MM.1S (cell line): ENCODE measurements around the gene POPDC3.
A peak's percentile ranks its signal among the peaks of the same experiment; 100 is the strongest.

ENCODE experiments used
- DNase-seq: peaks from one replicate; pipeline ENCODE4 v3.0.0-alpha.2; 2015
- H2AFZ ChIP-seq: fragments of 300-600 bp; sonication (generic); 2 replicates; pipeline ENCODE4 v1.6.0; 2016; ENCODE audit warnings: antibody characterized with exemption, low read length
- H3F3A ChIP-seq: fragments of 300-600 bp; sonication (generic); 2 replicates; pipeline ENCODE4 v1.6.1; 2016; ENCODE audit warnings: mild to moderate bottlenecking, antibody characterized with exemption, low read length, moderate library complexity, mixed read lengths; ENCODE audit not compliant: insufficient read depth
- H3K27ac ChIP-seq: fragments of 300-600 bp; sonication (generic); 2 replicates; pipeline ENCODE4 v1.5.1; 2016; ENCODE audit warnings: mild to moderate bottlenecking, low read length
- H3K27me3 ChIP-seq: fragments of 300-600 bp; sonication (generic); replicated peaks from 2 replicates; pipeline ENCODE4 v1.6.0; 2016; ENCODE audit warnings: low read length; ENCODE audit not compliant: insufficient read depth
- H3K36me3 ChIP-seq: fragments of 300-600 bp; sonication (generic); replicated peaks from 2 replicates; pipeline ENCODE4 v1.6.1; 2016; ENCODE audit warnings: mild to moderate bottlenecking, low read length, mixed read lengths; ENCODE audit not compliant: insufficient read depth
- H3K4me1 ChIP-seq: fragments of 300-600 bp; sonication (generic); 2 replicates; pipeline ENCODE4 v1.6.1; 2016; ENCODE audit warnings: low read length, mixed read lengths
- H3K4me2 ChIP-seq: fragments of 300-600 bp; sonication (generic); 2 replicates; pipeline ENCODE4 v1.6.0; 2016; ENCODE audit warnings: low read depth, low read length
- H3K4me3 ChIP-seq: fragments of 300-600 bp; sonication (generic); 2 replicates; pipeline ENCODE4 v1.5.1; 2016; ENCODE audit warnings: low read length, mixed read lengths
- H3K79me2 ChIP-seq: fragments of 300-600 bp; sonication (generic); 2 replicates; pipeline ENCODE4 v1.6.1; 2016; ENCODE audit warnings: mixed run types, low read length, mixed read lengths
- H3K9ac ChIP-seq: fragments of 300-600 bp; sonication (generic); 2 replicates; pipeline ENCODE4 v1.6.1; 2016; ENCODE audit warnings: low read length, mixed read lengths
- H3K9me2 ChIP-seq: fragments of 300-600 bp; sonication (generic); replicated peaks from 2 replicates; pipeline ENCODE4 v1.6.1; 2016; ENCODE audit warnings: mild to moderate bottlenecking, low read length, mixed read lengths; ENCODE audit not compliant: insufficient read depth
- H3K9me3 ChIP-seq: fragments of 300-600 bp; sonication (generic); replicated peaks from 2 replicates; pipeline ENCODE4 v1.6.1; 2016; ENCODE audit warnings: mild to moderate bottlenecking, low read length, mixed read lengths; ENCODE audit not compliant: insufficient read depth
- H4K20me1 ChIP-seq: fragments of 300-600 bp; sonication (generic); 2 replicates; pipeline ENCODE4 v1.6.1; 2016; ENCODE audit warnings: mild to moderate bottlenecking, low read length, moderate library complexity, mixed read lengths; ENCODE audit not compliant: insufficient read depth
- EZH2 ChIP-seq: fragments of 300-600 bp; sonication (generic); optimal IDR thresholded peaks from 2 replicates; pipeline ENCODE3; 2017; ENCODE audit warnings: low read depth, mild to moderate bottlenecking, antibody characterized with exemption, low read length, mixed read lengths
- EZH2phosphoT487 ChIP-seq: fragments of 300-600 bp; sonication (generic); IDR thresholded peaks from 2 replicates; pipeline ENCODE4 v1.6.1; 2018; ENCODE audit warnings: antibody characterized with exemption, low read length
- TF ChIP-seq, protein P1 (sequence below): fragments of 300-600 bp; sonication (generic); IDR thresholded peaks from 2 replicates; pipeline ENCODE4 v1.5.1; 2016; ENCODE audit warnings: antibody characterized with exemption, low read length, mixed read lengths

Gene POPDC3

DNA sequence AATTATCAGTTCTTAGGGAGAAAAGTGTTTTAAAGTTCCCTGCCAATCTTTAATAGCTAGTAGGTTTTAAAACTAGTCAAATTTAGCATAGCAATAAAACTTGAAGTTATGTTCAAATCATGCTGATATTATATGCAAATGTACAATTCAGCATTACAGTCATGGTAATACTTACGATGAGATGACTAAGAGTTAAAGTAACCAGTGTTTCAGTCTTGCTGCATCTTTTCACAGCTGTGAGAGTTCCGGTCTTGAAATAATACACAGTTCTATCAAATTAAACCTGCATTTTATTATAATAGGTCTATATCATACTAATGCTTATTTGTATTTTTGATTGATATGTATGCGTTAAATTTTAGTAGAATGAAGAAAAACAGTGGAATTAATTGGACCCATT, 26.1 kb downstream of the POPDC3 start:
- H3K36me3 ChIP-seq, result no peaks in the 10 kb centered on the region
- no peak for TF ChIP-seq EZH2
- TF ChIP-seq, protein P1, sequence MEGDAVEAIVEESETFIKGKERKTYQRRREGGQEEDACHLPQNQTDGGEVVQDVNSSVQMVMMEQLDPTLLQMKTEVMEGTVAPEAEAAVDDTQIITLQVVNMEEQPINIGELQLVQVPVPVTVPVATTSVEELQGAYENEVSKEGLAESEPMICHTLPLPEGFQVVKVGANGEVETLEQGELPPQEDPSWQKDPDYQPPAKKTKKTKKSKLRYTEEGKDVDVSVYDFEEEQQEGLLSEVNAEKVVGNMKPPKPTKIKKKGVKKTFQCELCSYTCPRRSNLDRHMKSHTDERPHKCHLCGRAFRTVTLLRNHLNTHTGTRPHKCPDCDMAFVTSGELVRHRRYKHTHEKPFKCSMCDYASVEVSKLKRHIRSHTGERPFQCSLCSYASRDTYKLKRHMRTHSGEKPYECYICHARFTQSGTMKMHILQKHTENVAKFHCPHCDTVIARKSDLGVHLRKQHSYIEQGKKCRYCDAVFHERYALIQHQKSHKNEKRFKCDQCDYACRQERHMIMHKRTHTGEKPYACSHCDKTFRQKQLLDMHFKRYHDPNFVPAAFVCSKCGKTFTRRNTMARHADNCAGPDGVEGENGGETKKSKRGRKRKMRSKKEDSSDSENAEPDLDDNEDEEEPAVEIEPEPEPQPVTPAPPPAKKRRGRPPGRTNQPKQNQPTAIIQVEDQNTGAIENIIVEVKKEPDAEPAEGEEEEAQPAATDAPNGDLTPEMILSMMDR, result no peak
- no peak for TF ChIP-seq EZH2phosphoT487

DNA sequence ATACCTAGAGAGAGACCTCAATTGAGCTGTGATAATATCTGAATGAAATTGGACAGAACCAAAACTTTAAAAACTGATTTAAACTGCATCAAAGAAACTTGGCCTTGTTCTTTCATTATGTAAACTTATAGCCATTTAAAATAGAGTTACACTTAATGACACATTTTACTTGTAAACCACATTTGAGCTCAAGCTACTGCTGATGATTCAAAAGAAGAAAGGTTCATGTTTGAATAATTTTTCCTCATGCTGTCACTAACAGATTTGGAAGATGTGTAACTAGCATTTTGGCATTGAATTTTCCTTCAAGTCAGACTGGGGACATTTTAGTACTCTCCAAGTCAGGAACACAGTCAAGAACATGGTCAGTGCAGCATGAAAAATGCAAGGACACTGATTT, 26.9 kb downstream of the POPDC3 start:
- Histone ChIP-seq H3K4me2 (no peak overlapping the region), H3K9ac (no peak overlapping the region), H3K27me3 (no peaks in the 10 kb centered on the region), H3K4me3 (no peak overlapping the region), H3K27ac (no peak overlapping the region), H3K79me2 (no peaks in the 10 kb centered on the region), H3K9me3 (no peaks in the 10 kb centered on the region), H4K20me1 (no peaks in the 10 kb centered on the region), H3K36me3 (no peaks in the 10 kb centered on the region), H3K4me1 (peaks cover 27% of the 10 kb centered on the region), H2AFZ (no peak overlapping the region), H3K9me2 (no peaks in the 10 kb centered on the region), H3F3A (peaks cover 6% of the 10 kb centered on the region)
- DNase-seq, result no peak
- TF ChIP-seq EZH2, result no peak
- TF ChIP-seq, protein P1, result no peak
- TF ChIP-seq EZH2phosphoT487, result no peak

More for the DNA sequence above, 26.1 kb downstream of the POPDC3 start:
- H3K27ac ChIP-seq, result no peak overlapping the region
- no peaks in the 10 kb centered on the region for H3K9me3 ChIP-seq
- no peak for DNase-seq
- H3K79me2 ChIP-seq, result no peaks in the 10 kb centered on the region
- peaks cover 6% of the 10 kb centered on the region for H3F3A ChIP-seq
- H3K9ac ChIP-seq, result no peak overlapping the region
- H4K20me1 ChIP-seq, result no peaks in the 10 kb centered on the region
- H3K27me3 ChIP-seq, result no peaks in the 10 kb centered on the region
- no peaks in the 10 kb centered on the region for H3K9me2 ChIP-seq
- peaks cover 30% of the 10 kb centered on the region for H3K4me1 ChIP-seq
- no peak overlapping the region for H3K4me2 ChIP-seq
- no peak overlapping the region for H2AFZ ChIP-seq
- H3K4me3 ChIP-seq, result no peak overlapping the region

DNA sequence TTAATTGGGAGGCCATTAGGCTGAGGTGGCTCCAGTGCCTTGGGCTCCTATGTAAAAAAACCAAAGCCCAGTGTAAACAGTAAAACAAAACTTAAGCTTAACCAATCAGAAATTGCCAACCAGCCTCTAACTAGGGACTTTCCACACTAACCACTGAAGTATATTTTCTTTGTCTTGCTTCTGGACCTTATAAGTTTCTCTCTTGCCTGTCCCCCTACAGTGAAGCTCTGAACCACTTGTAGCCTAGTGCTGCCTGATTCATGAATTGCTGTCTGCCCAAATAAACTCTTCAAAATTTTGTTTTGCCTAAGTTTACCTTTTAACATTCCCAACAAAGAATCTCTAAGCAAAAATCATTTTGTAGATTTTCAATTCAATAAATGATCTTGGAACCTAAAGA, 28.2 kb downstream of the POPDC3 start:
- H3K4me3 ChIP-seq, result no peak overlapping the region
- H3K79me2 ChIP-seq, result no peaks in the 10 kb centered on the region
- no peaks in the 10 kb centered on the region for H3K9me3 ChIP-seq
- H3K4me2 ChIP-seq, result peak overlapping the region; percentile 13; the same call in 1 of the 2 replicates
- TF ChIP-seq EZH2phosphoT487, result no peak
- TF ChIP-seq, protein P1, result no peak
- TF ChIP-seq EZH2, result no peak
- H3K27me3 ChIP-seq, result no peaks in the 10 kb centered on the region
- no peaks in the 10 kb centered on the region for H3K9me2 ChIP-seq
- H3K27ac ChIP-seq, result peak overlapping the region; percentile 84
- no peaks in the 10 kb centered on the region for H3K36me3 ChIP-seq
- no peak overlapping the region; the same call in 1 of the 2 replicates for H2AFZ ChIP-seq
- peak; percentile 87 for DNase-seq
- no peaks in the 10 kb centered on the region for H4K20me1 ChIP-seq
- peaks cover 6% of the 10 kb centered on the region for H3F3A ChIP-seq
- H3K4me1 ChIP-seq, result peaks cover 21% of the 10 kb centered on the region
- H3K9ac ChIP-seq, result peak overlapping the region; percentile 28; the same call in 1 of the 2 replicates
